Endothelial cell of umbilical vein (primary cell): ENCODE measurements around the gene ZDHHC14. TPM values are rescaled to one million over a fixed set of nuclear protein-coding genes. Genes with fewer than 3 reads are reported as not detected.

Source experiments
- BruUV-seq: library from RNA; stranded (reverse); fragments of 400-500 nt; replicated peaks from 2 replicates; lab custom pipeline; 2021; lab: Mats Ljungman, UMichigan
- CTCF ChIA-PET: fragments of 300-600, 350-600 bp; sonication (Branson Sonifier 250); formaldehyde crosslinking; loops from one replicate; lab custom pipeline; 2021; ENCODE audit warnings: antibody characterized with exemption, inconsistent platforms; lab: Charles Lee
- POLR2A ChIA-PET: fragments of 300-600, 350-600 bp; sonication (Branson Sonifier 250); formaldehyde crosslinking; loops from one replicate; lab custom pipeline; 2021; ENCODE audit warnings: antibody characterized with exemption, inconsistent platforms; lab: Charles Lee
- DNase-seq: peaks from one replicate; pipeline ENCODE4 v3.0.0-alpha.2; 2011; ENCODE audit warnings: low read depth, low spot score
- FAIRE-seq: peaks from 2 replicates; lab custom pipeline; 2011; peaks lifted over from hg19 to GRCh38; lab: Jason Lieb, UNC
- H2AFZ ChIP-seq: 2 replicates; pipeline ENCODE4 v1.6.0; 2012; ENCODE audit warnings: low read depth, low read length, control low read depth, inconsistent platforms
- H3K27ac ChIP-seq: 2 replicates; pipeline ENCODE4 v1.5.1; 2011; ENCODE audit warnings: low read depth, mild to moderate bottlenecking, control low read depth, low read length, moderate library complexity; ENCODE audit not compliant: insufficient read depth
- H3K27me3 ChIP-seq, 2 experiments: 2 replicates each; pipeline versions ENCODE4 v1.6.0 to v1.6.1; 2011; ENCODE audit warnings: low read length in 2 of 2, mixed read lengths in 1 of 2; ENCODE audit not compliant: control insufficient read depth in 2 of 2, insufficient read depth in 2 of 2
- H3K36me3 ChIP-seq, 2 experiments: 2 replicates in 1 of 2; 3 replicates in 1 of 2; pipeline ENCODE4 v1.5.1; 2011; ENCODE audit warnings: low read length in 2 of 2, mild to moderate bottlenecking in 1 of 2, moderate library complexity in 1 of 2; ENCODE audit not compliant: control insufficient read depth in 2 of 2, insufficient read depth in 2 of 2; ENCODE audit errors: extremely low read depth in 1 of 2
- H3K4me1 ChIP-seq: 3 replicates; pipeline ENCODE4 v1.5.1; 2011; ENCODE audit warnings: mild to moderate bottlenecking, low read length; ENCODE audit not compliant: control insufficient read depth, insufficient read depth; ENCODE audit errors: extremely low read depth
- H3K4me2 ChIP-seq: 2 replicates; pipeline ENCODE4 v1.6.1; 2011; ENCODE audit warnings: low read length, control low read depth, mixed read lengths; ENCODE audit not compliant: insufficient read depth
- H3K4me3 ChIP-seq, 3 experiments: fragments of 200-600 bp in 1 of 3; sonication (generic), shearing (Covaris generic) in 1 of 3; replicated peaks in 1 of 3; 2 replicates each; pipeline ENCODE4 v1.5.1; 2011 to 2016; ENCODE audit warnings: control low read depth in 3 of 3, low read length in 3 of 3, mild to moderate bottlenecking in 2 of 3, inconsistent platforms in 1 of 3, low read depth in 1 of 3, moderate library complexity in 1 of 3; ENCODE audit not compliant: insufficient read depth in 1 of 3
- H3K79me2 ChIP-seq: 2 replicates; pipeline ENCODE4 v1.6.0; 2012; ENCODE audit warnings: low read length, inconsistent platforms; ENCODE audit not compliant: control insufficient read depth, insufficient read depth
- H3K9ac ChIP-seq: replicated peaks from 2 replicates; pipeline ENCODE3; 2011; ENCODE audit warnings: low read length, control low read depth; ENCODE audit not compliant: insufficient read depth; ENCODE audit errors: extremely low read depth
- H3K9me1 ChIP-seq: replicated peaks from 3 replicates; pipeline ENCODE4 v1.6.0; 2011; ENCODE audit warnings: mild to moderate bottlenecking, low read length; ENCODE audit not compliant: control insufficient read depth, insufficient read depth; ENCODE audit errors: extremely low read depth
- H3K9me3 ChIP-seq: replicated peaks from 2 replicates; pipeline ENCODE4 v1.5.1; 2012; ENCODE audit warnings: low read length, inconsistent platforms; ENCODE audit not compliant: control insufficient read depth, insufficient read depth
- H4K20me1 ChIP-seq: replicated peaks from 2 replicates; pipeline ENCODE3; 2011; ENCODE audit warnings: mild to moderate bottlenecking, low read length; ENCODE audit not compliant: control insufficient read depth, insufficient read depth; ENCODE audit errors: extremely low read depth
- EZH2 ChIP-seq: IDR thresholded peaks from 2 replicates; pipeline ENCODE4 v1.6.1; 2012; ENCODE audit warnings: borderline replicate concordance, low read depth, mild to moderate bottlenecking, moderate library complexity, low read length, inconsistent platforms; ENCODE audit not compliant: severe bottlenecking
- FOS ChIP-seq: IDR thresholded peaks from 2 replicates; pipeline ENCODE4 v1.6.1; 2011; ENCODE audit warnings: mild to moderate bottlenecking, low read length, moderate library complexity, borderline replicate concordance; ENCODE audit not compliant: insufficient read depth
- GATA2 ChIP-seq: IDR thresholded peaks from 2 replicates; pipeline ENCODE4 v1.7.0; 2011; ENCODE audit warnings: low read depth, mild to moderate bottlenecking, moderate library complexity, mixed read lengths, low read length; ENCODE audit not compliant: insufficient read length, insufficient read depth
- JUN ChIP-seq: IDR thresholded peaks from 2 replicates; pipeline ENCODE4 v1.6.1; 2011; ENCODE audit warnings: borderline replicate concordance, low read depth; ENCODE audit not compliant: insufficient read length, insufficient read depth
- POLR2A ChIP-seq: IDR thresholded peaks from 2 replicates; pipeline ENCODE4 v1.6.1; 2012; ENCODE audit warnings: low read depth, mild to moderate bottlenecking, control low read depth, low read length
- POLR2AphosphoS5 ChIP-seq: IDR thresholded peaks from 2 replicates; pipeline ENCODE4 v1.6.1; 2012; ENCODE audit warnings: low read depth, mild to moderate bottlenecking, control low read depth, low read length, moderate library complexity; ENCODE audit not compliant: insufficient read depth
- dilution Hi-C: fragments of 300-500 bp; cut with MboI; formaldehyde crosslinking; loops from one replicate; pipeline ENCODE4 v1.15.0; 2019; ENCODE audit warnings: low sequenced_read_pairs; ENCODE audit not compliant: extremely low pct_ligation_motif_present
- intact Hi-C: fragments of 100-400 bp; cut with micrococcal nuclease; formaldehyde crosslinking; loops from one replicate; pipeline ENCODE4 v1.10.0; 2022
- polyA plus RNA-seq, 4 experiments: library from polyadenylated mRNA; depleted of rRNA in 3 of 4; stranded (reverse) in 3 of 4; unstranded in 1 of 4; fragments of >200 nt; gene quantifications; 2 replicates each; pipeline versions ENCODE4 v1.2.1 to v1.2.3, GENCODE V29; 2011 to 2012; ENCODE audit warnings: missing spikeins in 1 of 4
- total RNA-seq: library from RNA; stranded (reverse); gene quantifications from 2 replicates; pipeline ENCODE4 v1.2.3, GENCODE V29; 2021
- TF ChIP-seq, protein P1 (sequence below), 2 donors: IDR thresholded peaks; 1 replicate in 1 of 2; 2 replicates in 1 of 2; pipeline ENCODE4 v1.5.1; 2011; ENCODE audit warnings: low read length in 2 of 2, mild to moderate bottlenecking in 2 of 2, moderate library complexity in 2 of 2, control low read depth in 1 of 2, inconsistent platforms in 1 of 2, low read depth in 1 of 2; ENCODE audit not compliant: insufficient read depth in 1 of 2; ENCODE audit errors: extremely low read depth in 1 of 2
- TF ChIP-seq, protein P2 (sequence below): IDR thresholded peaks from 2 replicates; pipeline ENCODE4 v1.6.1; 2011; ENCODE audit not compliant: insufficient read depth, insufficient read length

Gene ZDHHC14
- total and polyA plus RNA-seq, 2 donors (not counting 3 experiments of a cell fraction or from before 2014, with no cell fraction given), result 23.0 to 25.6 TPM

DNA sequence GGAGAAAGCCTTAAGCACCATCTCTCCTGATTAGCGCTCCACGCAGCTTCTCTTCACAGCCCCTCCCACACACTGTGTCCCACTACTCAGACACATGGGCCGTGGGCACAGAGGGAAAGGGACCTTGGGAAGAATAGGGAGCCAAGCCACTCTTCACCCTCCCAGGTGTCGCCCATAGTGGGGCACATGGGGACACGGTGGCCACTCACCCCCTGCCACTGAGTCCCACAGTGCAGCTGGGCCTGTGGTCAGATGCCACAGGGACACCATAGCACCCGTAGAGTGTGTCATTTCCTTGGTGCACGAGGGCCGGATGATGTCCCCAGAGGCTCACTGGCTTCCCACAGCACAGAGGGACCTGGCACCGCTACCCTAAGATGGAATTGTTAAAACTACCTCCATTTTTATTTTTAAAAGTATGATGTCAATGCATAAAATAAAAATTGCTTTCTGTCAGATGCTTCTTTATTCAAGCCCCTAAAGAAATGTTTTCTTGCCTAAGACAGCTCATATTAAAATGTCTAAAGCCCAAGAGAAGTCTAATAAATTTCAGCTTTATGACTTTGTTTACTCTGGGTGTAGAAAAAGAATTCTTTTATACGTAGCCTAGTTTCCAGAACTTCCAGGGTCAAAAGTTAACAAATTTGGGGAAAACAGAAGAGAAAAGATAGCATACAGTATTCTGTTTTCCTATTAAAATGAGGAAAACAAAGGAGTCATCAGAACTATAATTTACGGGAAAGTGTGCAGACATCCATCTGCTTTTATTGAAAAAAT is 251.0 kb downstream of the ZDHHC14 start:
- H3K9me3 ChIP-seq, result no peaks in the 10 kb centered on the region
- H3K9me1 ChIP-seq, result no peaks in the 10 kb centered on the region
- no peaks in the 10 kb centered on the region for H3K27me3 ChIP-seq
- FAIRE-seq (no peak), DNase-seq (no peak)
- no peak overlapping the region for H3K27ac ChIP-seq
- no peak overlapping the region for H3K9ac ChIP-seq
- dilution Hi-C loops, result no loop called here
- no TSS peak for BruUV-seq
- POLR2A ChIA-PET, result no interaction called here
- no peaks in the 10 kb centered on the region for H3K36me3 ChIP-seq
- CTCF ChIA-PET, result no interaction called here
- TF ChIP-seq, protein P1, sequence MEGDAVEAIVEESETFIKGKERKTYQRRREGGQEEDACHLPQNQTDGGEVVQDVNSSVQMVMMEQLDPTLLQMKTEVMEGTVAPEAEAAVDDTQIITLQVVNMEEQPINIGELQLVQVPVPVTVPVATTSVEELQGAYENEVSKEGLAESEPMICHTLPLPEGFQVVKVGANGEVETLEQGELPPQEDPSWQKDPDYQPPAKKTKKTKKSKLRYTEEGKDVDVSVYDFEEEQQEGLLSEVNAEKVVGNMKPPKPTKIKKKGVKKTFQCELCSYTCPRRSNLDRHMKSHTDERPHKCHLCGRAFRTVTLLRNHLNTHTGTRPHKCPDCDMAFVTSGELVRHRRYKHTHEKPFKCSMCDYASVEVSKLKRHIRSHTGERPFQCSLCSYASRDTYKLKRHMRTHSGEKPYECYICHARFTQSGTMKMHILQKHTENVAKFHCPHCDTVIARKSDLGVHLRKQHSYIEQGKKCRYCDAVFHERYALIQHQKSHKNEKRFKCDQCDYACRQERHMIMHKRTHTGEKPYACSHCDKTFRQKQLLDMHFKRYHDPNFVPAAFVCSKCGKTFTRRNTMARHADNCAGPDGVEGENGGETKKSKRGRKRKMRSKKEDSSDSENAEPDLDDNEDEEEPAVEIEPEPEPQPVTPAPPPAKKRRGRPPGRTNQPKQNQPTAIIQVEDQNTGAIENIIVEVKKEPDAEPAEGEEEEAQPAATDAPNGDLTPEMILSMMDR (IDR thresholded peaks at IDR 0.05; ENCODE audit: extremely low read depth in 1 of 2, insufficient read depth in 1 of 2, low read depth in 1 of 2, low read length in 2 of 2), result no peak
- TF ChIP-seq JUN (no peak), POLR2A (no peak), GATA2 (no peak), FOS (no peak), POLR2AphosphoS5 (no peak), EZH2 (no peak)
- TF ChIP-seq, protein P2, sequence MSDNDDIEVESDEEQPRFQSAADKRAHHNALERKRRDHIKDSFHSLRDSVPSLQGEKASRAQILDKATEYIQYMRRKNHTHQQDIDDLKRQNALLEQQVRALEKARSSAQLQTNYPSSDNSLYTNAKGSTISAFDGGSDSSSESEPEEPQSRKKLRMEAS, result no peak
- no peak overlapping the region for H2AFZ ChIP-seq
- intact Hi-C loops, result no loop called here
- no peak overlapping the region for H3K4me2 ChIP-seq
- H3K4me3 ChIP-seq, result no peak overlapping the region
- peaks cover 2% of the 10 kb centered on the region for H3K4me1 ChIP-seq
- no peaks in the 10 kb centered on the region for H3K79me2 ChIP-seq
- no peaks in the 10 kb centered on the region for H4K20me1 ChIP-seq
